ENCODE results near the gene AMN.

- TF ChIP-seq CTCF (IDR thresholded peaks at IDR 0.05) (no peak), POLR2AphosphoS5 (IDR thresholded peaks at IDR 0.05) (no peak), POLR2A (IDR thresholded peaks at IDR 0.05) (no peak)
These were observed 13.3 kb downstream of the AMN start for GRCh38 chr14:102935756-102936155.

Measured in breast epithelium (tissue), 3 donors.